LNCAP (cell line): ENCODE results near the gene OXTR.
A peak's percentile ranks its signal among the peaks of the same experiment; 100 is the strongest.

Source experiments
- TF ChIP-seq, protein P1 (sequence below): fragments of 450-650 bp; IDR thresholded peaks from 2 replicates; pipeline ENCODE4 v1.5.1; 2017; ENCODE audit warnings: mild to moderate bottlenecking

OXTR gene

DNA sequence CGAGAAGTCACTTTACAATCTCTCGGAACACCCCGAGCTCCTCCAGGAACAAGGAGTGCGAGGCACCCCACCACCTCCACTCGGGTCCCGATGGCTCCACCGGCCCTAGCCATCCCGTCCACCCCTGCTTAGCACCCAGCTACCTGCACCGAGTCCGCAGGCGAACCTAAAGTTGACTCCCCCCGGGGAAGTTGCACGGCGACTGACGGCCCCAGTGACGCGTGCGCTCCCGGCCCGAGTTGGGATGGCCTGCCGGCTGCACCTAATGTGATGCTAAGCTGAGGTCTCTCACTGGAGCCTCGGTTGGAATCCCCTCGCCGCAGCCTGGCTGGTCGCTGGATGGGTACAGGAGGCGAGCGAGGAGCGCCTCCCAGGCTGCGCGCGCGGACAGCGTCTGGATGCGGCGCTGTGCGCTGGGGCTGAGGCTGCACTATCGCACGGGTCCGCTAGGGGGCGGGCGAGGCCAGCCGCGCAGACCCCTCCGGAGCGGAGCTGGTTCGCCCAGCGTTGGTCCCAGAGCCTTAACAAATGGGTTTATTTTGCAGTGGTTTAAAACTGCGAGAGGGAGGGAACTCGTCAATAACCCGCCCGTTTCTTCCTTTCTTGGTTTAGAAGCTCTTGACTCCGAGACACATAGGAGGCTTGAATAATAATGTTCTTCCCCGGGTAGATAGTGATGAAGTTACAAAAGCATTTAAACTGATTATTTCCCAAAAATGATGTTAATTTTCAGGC is at the start of gene OXTR:
OXTR (minus strand) TSS at position 526 of the 735 bp plus-strand sequence. CDS start 1,426 bp downstream, outside the sequence.
- TF ChIP-seq, protein P1, sequence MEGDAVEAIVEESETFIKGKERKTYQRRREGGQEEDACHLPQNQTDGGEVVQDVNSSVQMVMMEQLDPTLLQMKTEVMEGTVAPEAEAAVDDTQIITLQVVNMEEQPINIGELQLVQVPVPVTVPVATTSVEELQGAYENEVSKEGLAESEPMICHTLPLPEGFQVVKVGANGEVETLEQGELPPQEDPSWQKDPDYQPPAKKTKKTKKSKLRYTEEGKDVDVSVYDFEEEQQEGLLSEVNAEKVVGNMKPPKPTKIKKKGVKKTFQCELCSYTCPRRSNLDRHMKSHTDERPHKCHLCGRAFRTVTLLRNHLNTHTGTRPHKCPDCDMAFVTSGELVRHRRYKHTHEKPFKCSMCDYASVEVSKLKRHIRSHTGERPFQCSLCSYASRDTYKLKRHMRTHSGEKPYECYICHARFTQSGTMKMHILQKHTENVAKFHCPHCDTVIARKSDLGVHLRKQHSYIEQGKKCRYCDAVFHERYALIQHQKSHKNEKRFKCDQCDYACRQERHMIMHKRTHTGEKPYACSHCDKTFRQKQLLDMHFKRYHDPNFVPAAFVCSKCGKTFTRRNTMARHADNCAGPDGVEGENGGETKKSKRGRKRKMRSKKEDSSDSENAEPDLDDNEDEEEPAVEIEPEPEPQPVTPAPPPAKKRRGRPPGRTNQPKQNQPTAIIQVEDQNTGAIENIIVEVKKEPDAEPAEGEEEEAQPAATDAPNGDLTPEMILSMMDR, result peak; percentile 100

DNA sequence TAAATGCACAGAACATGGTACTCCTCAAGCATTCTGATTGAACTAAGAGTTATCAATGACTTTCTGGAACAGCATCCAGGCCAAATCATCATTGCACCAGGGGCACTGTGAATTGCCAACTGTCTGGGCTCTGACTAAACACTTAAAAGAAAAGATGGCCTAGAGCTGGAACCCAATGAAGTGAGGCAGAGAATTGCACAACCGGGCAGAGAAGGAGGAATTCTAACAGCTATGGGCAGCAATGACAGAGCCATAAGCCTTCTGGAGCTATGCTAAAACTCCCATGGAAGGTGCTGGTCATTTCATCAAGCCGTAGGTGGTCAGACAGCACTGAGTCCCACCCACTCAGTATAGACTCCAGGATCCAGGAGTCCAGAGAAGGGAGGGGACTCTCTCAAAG is 48.1 kb upstream of the OXTR start:
- TF ChIP-seq, protein P1, result no peak

DNA sequence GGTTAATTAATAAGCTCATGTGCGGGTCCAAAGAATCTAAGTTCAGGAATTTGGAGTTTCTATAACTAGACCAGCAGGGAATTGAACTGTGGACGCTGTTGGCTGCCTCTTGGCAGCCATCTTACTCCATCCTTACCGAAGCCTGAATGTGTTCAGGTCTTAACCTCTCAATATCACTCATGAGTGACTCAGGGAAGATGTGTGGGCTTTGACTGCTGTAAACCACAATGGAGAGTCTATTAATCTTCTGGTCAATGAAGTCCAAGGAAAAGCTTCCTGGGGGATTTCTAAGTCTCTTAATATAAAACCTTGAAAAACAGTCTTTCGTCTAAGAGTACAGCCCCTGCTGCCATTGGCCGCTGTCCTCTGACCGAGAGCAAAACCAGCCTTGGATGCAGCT is 46.7 kb upstream of the OXTR start:
- TF ChIP-seq, protein P1, result no peak

DNA sequence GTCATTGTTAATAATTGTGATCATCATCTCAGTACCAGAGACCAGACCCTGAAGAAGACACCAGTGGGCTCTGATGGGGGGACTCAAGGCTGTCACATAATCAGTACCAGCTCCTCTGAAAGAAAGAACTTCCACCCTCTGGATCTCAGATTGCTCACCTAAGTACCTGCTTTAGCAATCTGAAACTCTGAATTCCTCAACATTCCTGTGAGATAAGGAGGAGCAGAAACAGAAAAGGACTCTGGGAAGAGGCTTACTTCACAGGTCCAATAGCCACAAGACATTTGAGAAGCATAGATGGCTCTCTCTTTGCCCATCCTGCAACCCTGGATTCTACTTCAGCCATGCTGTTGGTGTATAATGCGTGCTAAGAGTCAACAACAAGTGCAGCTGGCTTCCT is 44.0 kb upstream of the OXTR start:
- TF ChIP-seq, protein P1, result no peak

DNA sequence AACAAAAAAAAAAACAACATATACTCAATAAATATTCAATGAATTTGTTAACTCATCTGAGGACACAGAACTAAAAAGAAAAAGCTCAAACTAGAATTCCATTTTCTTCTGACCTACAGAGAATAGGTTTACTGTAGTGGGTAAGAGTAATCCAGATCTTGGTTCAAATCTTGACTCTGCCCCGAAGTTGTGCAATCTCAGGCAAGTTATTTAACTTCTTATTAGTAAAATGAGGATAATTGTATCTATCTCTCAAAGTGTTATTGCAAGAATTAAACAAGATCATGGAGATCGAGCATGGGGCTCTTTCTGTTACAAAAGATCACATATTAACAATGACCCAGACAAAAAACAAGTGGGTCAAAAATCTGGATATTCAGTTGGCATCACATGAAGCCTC is 41.1 kb upstream of the OXTR start:
- TF ChIP-seq, protein P1, result no peak

DNA sequence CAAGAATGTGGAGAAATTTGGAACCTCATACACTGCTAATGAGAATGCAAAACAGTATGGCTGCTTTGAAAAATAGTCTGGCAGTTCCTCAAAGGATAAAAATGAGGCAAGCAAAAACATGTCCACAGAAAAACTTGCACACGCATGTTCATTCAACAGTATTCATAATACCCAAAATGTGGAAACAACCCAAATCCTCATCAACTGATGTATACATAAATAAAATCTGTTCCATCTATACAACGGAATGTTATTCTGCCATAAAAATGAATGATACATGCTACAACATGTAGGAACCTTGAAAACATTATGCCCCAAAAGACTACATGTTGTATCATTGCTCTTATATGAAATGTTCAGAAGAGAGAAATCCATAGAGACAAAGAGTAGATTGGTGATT is 36.4 kb upstream of the OXTR start:
- TF ChIP-seq, protein P1, result no peak

DNA sequence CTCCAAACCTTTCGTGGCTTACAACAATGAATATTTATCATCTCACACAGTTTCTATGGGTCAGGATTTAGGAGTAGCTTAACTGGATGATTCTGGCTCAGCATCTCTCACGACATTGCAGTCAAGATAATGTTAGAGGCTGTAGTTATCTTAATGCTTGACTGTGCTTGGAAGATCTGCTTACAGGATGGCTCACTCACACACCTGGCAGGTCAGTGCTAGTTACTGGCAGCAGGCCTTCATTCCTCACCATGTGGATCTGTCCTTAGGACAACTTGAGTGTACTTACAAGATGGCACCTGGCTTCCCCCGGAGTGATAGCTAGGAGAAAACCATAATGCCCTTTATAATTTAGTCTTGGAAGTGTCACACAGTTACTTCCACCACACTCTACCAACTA is 32.8 kb upstream of the OXTR start:
- TF ChIP-seq, protein P1, result no peak

DNA sequence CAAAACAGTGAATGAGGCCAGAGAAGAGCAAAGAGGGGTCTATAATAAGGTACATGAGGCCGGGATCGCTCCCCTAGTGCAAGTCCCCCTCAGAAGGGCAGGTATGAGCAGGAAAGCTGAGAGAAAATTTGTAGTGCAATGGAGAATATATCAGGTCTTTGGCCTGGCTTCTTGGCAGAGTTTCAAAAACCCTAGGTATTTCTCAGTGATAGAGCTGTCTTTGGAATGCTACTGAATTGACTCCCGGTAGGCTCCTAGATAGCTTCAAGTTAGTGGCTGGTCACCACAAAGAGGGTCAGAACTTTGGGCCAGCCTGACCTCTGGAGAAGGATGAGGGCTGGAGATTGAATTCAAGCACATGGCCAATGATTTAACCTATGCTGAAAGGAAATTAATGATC is 30.6 kb upstream of the OXTR start:
- TF ChIP-seq, protein P1, result no peak
